Activated T-cell treated with anti-CD3 and anti-CD28 coated beads for 4 hours (primary cell): ENCODE measurements around the gene EXOC4.

ENCODE experiments used
- DNase-seq: peaks from one replicate; pipeline ENCODE4 v3.0.0-alpha.2; 2020

EXOC4 gene

GRCh38 chr7:133808493-133808866, 555.6 kb downstream of the EXOC4 start:
- no peak for DNase-seq

DNA sequence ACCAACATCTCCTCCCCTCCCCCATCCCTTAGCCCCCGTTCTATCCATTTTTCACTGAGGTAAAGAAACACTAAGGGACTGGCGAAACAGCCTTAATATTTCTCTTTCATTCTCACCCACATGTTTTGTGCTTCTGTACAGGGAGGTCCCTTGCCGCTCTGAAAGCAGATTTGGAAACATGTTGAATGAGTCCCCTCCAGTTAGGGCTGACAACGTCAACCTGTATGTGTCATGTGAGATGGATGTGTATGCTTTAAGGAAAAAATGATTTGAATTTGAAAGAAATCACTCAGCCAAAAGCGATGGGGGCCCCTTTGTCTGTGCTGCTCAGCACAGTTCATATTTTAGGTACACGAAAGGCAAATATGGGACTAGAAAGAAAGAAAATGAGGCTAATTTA, 560.0 kb downstream of the EXOC4 start:
- DNase-seq = no peak

- no peak for DNase-seq
These were observed 562.8 kb downstream of the EXOC4 start for GRCh38 chr7:133815611-133816210.

- no peak for DNase-seq
These were observed 566.8 kb downstream of the EXOC4 start for GRCh38 chr7:133819695-133820094.

- no peak for DNase-seq
These were observed 567.7 kb downstream of the EXOC4 start for GRCh38 chr7:133820584-133820983.

- DNase-seq = no peak
These were observed 568.3 kb downstream of the EXOC4 start for GRCh38 chr7:133821171-133821570.

DNA sequence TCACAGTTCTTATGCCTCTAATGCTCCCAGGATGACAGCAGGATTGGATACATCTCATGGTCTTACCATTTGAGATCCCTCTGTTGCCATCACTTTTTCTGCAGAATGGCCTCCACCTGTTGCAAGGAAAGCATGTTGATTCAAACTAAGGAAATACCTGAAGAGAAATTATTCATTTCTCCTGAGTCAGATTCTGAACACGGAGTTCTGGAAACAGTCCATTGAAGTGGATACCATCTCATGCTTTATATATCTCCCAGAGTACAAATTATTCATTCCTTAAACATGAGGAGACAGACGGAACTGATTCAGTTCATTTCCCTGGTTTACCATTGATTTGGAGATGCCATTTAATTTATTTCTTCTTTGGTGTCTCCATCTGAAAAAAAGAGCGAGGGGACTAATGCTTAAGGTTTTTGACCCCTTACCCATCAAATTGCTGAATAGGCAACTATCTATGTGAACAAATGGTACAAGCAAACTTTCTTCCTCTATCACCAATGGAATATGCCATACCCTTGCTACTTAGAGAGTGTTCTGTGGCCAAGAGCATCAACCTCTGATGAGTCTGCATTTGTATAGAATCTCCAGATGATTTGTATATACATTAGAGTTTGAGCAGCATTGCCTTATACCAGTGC, 569.2 kb downstream of the EXOC4 start:
- no peak for DNase-seq

GRCh38 chr7:133822868-133823552, 570.1 kb downstream of the EXOC4 start:
- DNase-seq = no peak

DNA sequence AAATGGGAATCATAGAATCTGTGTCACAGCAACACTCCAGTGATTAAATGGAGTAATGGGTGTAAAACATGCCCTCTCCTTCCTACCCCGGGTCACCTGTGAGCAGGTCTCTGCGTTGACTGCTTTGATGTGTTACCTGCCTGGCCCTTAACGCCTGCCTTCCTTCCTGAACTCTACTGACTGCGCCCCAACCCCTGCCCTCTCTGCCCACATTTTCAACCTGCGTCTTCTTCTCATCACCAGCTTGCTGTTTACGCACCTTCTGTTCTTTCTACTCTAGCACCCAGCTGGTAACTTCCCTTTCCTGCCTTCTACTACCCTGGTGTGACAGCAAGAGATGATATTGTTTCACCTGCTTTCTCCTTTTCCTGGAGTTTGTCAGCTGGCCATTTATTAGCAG, 571.3 kb downstream of the EXOC4 start:
- DNase-seq = no peak

GRCh38 chr7:133827707-133828623, 575.1 kb downstream of the EXOC4 start:
- no peak for DNase-seq

DNA sequence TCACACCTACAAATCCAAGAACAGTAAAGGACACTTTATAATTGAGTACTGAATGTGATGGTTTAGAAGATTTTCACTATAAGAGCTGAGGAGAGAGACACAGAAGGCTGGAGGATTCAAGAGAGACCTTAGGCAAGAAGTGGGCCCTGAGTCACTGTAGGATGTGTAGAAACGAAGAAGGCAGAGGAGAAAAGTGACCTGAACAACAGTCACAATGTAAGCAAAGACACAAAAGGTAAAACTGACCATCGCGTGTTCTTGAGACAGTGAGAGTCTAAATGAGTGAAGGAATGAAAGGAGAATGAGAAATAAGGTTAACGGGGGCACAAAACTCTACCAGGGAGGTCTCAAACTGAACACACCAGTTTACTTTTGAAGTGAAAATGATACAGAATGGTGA, 576.0 kb downstream of the EXOC4 start:
- DNase-seq = no peak

DNA sequence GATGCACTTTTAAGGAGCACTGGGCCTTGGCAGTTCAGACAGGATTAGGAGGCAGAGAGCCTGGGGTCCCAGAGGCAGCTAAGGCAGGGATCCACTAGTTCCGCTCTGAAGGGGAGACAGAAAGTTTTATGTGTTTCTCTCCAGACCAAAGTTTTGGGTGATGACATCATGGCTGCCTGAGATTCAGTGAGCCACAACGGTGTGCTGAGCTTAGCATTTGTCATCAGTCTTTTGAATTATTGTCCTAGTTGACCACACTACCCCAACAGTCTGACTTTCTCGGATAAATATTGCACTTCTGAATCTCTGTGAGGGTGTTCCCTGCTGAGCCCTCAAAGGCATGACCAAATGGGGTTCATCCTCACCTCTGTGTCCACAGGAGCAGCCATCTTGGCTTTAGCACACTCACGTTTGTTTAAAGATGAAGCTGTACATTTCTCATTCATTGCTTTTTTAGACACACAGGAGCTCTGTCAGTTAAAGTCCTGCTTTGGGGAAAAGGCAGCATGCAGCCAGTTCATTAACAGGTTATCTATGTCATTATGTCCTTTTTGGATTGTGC, 576.5 kb downstream of the EXOC4 start:
- DNase-seq = no peak

- no peak for DNase-seq
These were observed 577.2 kb downstream of the EXOC4 start for GRCh38 chr7:133830081-133830480.

DNA sequence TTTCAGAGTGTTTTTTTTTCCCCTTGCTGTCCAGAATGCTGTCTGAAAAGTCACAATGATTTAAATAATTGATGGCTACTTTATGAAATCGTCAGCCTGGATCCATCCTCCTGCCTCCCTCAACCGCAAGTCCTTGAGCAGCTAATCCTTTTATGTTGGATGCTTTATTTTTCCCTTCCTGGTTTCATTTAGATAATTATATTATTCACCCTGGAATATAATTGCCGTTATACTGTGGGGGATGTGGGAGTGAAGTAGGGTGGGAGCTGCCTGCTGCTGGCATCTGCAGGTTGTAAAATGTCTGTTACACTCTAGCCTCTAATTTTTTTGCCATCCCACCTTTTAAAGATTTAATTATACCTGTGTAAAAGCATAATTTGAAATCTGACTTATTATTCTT, 583.8 kb downstream of the EXOC4 start:
- no peak for DNase-seq

GRCh38 chr7:133837224-133837623, 584.3 kb downstream of the EXOC4 start:
- DNase-seq = no peak

DNA sequence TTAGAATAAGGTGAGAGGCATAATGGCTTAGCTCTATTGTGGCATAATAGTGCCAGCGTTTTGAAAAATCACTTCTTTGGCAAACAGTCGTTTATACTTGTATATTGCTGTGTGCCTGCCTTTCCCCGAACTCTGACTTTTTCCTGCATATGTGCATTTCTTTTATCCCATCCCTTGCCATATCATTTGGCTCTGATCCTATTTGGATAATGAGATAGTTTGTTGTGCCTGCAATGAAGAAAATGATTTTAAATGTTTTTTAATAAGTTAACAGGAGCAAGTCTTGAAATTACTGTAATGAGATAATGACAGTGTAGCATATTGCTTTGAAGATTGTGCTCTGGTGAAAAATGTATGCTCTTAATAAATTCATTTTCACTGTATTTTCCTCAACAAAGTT, 586.2 kb downstream of the EXOC4 start:
- no peak for DNase-seq

GRCh38 chr7:133843341-133843740, 590.5 kb downstream of the EXOC4 start:
- no peak for DNase-seq

DNA sequence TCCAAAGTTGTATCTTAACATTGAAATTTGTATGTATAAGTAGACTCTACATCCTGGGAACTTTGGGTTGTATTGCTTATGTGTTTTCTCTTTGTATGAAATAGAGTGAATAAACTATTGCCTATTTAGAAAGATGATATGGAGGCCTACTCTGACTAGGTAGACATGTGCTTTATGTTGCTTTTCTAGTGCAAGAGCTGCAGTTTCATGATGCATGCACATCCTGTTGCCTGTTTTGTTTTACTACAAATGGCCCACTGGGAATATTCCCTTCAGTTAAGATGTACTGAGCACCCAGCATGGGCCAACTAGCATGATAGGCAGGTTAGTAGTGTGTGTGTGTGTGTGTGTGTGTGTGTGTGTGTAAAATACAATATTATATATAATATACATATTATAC, 592.1 kb downstream of the EXOC4 start:
- DNase-seq = no peak

DNA sequence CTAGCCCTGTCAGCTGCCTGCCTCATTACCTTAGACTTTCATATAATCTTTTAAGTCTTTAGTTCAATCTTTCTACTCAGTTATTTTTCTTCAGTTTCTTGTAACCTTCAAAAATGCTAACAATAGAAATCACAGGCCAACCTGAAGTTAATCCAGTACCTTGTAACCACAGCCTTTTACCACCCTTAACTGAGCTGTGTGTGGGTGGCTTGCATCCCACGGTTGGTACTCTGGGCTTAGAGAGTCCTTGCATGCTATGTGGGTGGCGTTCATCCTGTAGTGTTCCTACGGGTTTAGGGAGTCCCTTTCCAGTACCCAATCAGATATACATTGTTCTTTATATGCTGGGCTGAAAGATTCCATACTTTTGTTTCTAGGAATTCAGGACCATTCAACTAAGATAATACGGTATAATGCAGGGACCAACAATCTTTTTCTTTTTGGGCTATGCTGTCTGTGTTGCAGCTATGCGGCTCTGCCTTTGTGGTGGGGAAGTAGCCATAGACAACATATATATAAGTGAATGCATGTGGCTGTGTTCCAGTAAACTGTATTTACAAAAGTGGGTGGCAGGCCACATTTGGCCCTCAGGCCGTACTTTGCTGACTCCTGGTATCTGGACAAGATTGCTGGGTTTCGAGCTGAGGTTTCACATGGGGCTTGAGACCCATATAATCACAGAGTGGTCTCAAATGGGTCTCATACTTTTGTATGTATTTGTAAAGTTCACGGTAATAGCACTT, 593.5 kb downstream of the EXOC4 start:
- no peak for DNase-seq

DNA sequence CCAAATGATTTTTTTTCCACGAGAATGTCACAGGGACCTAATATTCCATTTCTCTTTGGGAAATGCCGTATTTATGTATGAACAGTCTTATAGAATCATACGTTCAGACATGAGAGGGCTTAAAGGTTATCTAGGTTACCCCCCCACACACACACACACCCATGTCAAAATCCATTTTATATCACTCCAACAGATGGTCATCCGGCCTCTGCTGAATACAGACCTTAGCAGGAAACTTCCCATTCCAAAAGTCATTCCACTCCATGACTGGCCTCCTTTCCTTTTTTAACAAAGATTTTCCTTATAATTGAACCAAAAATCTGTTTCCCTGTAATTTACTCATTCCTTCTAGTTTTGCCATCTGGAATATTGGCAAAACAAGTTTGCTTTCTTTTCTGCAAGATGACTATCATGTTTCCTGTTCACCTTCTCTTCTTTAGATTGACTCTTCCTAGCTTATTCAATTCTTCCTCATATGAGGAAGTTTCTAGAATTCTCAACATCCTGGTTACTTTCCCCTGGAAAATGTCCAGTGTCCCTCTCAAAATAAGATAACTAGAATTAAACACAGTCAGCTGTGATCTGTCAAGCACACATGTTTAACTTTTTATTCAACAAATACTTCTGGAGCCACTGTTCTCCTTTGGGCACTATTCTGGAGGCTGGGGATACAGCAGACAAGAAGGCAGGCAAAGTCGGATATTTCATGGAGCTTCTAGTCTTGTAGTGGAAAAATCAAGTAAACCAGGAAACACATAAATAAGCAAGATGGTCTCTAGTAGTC, 597.8 kb downstream of the EXOC4 start:
- DNase-seq = no peak

DNA sequence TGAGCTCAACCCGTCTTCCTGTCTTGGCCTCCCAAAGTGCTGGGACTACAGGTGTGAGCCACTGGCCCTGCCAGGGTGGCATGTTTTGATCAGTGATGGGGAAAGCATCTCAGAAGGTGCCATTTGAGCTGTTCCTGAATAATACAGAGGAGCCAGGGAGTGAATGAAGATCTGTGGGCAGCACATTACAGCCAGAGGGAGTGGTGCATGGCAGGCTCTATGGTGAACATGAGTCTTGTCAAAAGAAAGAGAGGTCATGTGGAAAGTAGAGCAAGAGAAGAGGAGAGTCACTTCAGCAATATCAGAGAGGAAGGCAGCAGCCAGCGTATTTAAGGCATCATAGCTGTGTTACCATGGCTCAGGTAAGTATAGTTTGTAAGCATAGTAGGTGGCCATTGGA, 598.5 kb downstream of the EXOC4 start:
- no peak for DNase-seq
